IMR-90 (cell line): ENCODE data around the gene BRINP1. TPM values are rescaled to one million over a fixed set of nuclear protein-coding genes. Genes with fewer than 3 reads are reported as not detected.

Source experiments
- ATAC-seq: fragments of 200-7000 bp; cut with Tn5 transposase; 2 replicates; pipeline ENCODE4 v1.9.1; 2020; ENCODE audit warnings: low read depth, mild to moderate bottlenecking, moderate library complexity
- BruUV-seq: library from RNA; stranded (reverse); fragments of 400-500 nt; replicated peaks from 2 replicates; lab custom pipeline; 2021; lab: Mats Ljungman, UMichigan
- CTCF ChIA-PET: fragments of 300-600 bp; formaldehyde crosslinking; extraction: SDS; loops from one replicate; lab custom pipeline; 2021; ENCODE audit warnings: antibody characterized with exemption; lab: Yijun Ruan, JAX
- POLR2A ChIA-PET: fragments of 300-600 bp; sonication (Branson Sonifier 250); formaldehyde crosslinking; loops from one replicate; lab custom pipeline; 2022; ENCODE audit warnings: antibody characterized with exemption; ENCODE audit not compliant: unreplicated experiment; lab: Charles Lee
- DNase-seq: peaks from one replicate; pipeline ENCODE4 v3.0.0; 2013
- H2AFZ ChIP-seq: replicated peaks from 2 replicates; pipeline ENCODE3; 2013; ENCODE audit warnings: low read length, mild to moderate bottlenecking; ENCODE audit not compliant: poor library complexity
- H2AK5ac ChIP-seq: 2 replicates; pipeline ENCODE4 v1.6.1; 2013; ENCODE audit warnings: low read depth, low read length, inconsistent platforms
- H2AK9ac ChIP-seq: replicated peaks from 2 replicates; pipeline ENCODE3; 2013; ENCODE audit warnings: mild to moderate bottlenecking, low read depth, low read length, moderate library complexity; ENCODE audit not compliant: poor library complexity
- H2BK120ac ChIP-seq: 2 replicates; pipeline ENCODE4 v1.6.1; 2013; ENCODE audit warnings: low read depth, low read length, inconsistent platforms
- H2BK15ac ChIP-seq: 3 replicates; pipeline ENCODE4 v1.6.1; 2013; ENCODE audit warnings: low read depth, low read length, inconsistent platforms
- H2BK20ac ChIP-seq: 2 replicates; pipeline ENCODE4 v1.6.1; 2013; ENCODE audit warnings: low read depth, mild to moderate bottlenecking, inconsistent platforms, low read length, moderate library complexity
- H2BK5ac ChIP-seq: 2 replicates; pipeline ENCODE4 v1.6.1; 2013; ENCODE audit warnings: mild to moderate bottlenecking, low read depth, low read length, inconsistent platforms; ENCODE audit not compliant: poor library complexity, severe bottlenecking
- H3K14ac ChIP-seq: replicated peaks from 2 replicates; pipeline ENCODE4 v1.6.1; 2013; ENCODE audit warnings: low read depth, low read length, inconsistent platforms
- H3K18ac ChIP-seq: 2 replicates; pipeline ENCODE4 v1.6.1; 2013; ENCODE audit warnings: low read depth, low read length, control low read depth
- H3K23ac ChIP-seq: 2 replicates; pipeline ENCODE4 v1.6.1; 2013; ENCODE audit warnings: low read depth, low read length, inconsistent platforms
- H3K27ac ChIP-seq: 2 replicates; pipeline ENCODE4 v1.5.1; 2013; ENCODE audit warnings: mild to moderate bottlenecking, control low read depth, low read length; ENCODE audit not compliant: insufficient read depth
- H3K27me3 ChIP-seq: 2 replicates; pipeline ENCODE4 v1.6.1; 2013; ENCODE audit warnings: low read length; ENCODE audit not compliant: control insufficient read depth, insufficient read depth
- H3K36me3 ChIP-seq: 2 replicates; pipeline ENCODE4 v1.6.1; 2013; ENCODE audit warnings: low read length, mixed read lengths; ENCODE audit not compliant: control insufficient read depth, insufficient read depth
- H3K4ac ChIP-seq: 2 replicates; pipeline ENCODE4 v1.6.1; 2013; ENCODE audit warnings: low read depth, low read length, inconsistent platforms
- H3K4me1 ChIP-seq: 2 replicates; pipeline ENCODE4 v1.6.1; 2013; ENCODE audit warnings: low read length, mixed read lengths; ENCODE audit not compliant: control insufficient read depth, insufficient read depth
- H3K4me2 ChIP-seq: 2 replicates; pipeline ENCODE4 v1.6.1; 2013; ENCODE audit warnings: low read depth, mild to moderate bottlenecking, control low read depth, low read length, moderate library complexity
- H3K4me3 ChIP-seq: 2 replicates; pipeline ENCODE4 v1.5.1; 2013; ENCODE audit warnings: low read depth, mild to moderate bottlenecking, control low read depth, low read length, moderate library complexity; ENCODE audit not compliant: insufficient read depth
- H3K56ac ChIP-seq: 2 replicates; pipeline ENCODE4 v1.6.1; 2013; ENCODE audit warnings: low read length, inconsistent platforms; ENCODE audit not compliant: insufficient read depth; ENCODE audit errors: extremely low read depth
- H3K79me1 ChIP-seq, 2 experiments: 2 replicates each; pipeline ENCODE4 v1.6.1; 2013; ENCODE audit warnings: low read length in 2 of 2, inconsistent platforms in 1 of 2, low read depth in 1 of 2
- H3K9ac ChIP-seq: 2 replicates; pipeline ENCODE4 v1.6.1; 2013; ENCODE audit warnings: low read depth, low read length, control low read depth
- H3K9me1 ChIP-seq: 2 replicates; pipeline ENCODE4 v1.6.1; 2013; ENCODE audit warnings: low read length, inconsistent platforms; ENCODE audit not compliant: insufficient read depth
- H3K9me3 ChIP-seq: 2 replicates; pipeline ENCODE4 v1.6.1; 2013; ENCODE audit warnings: low read length; ENCODE audit not compliant: control insufficient read depth, insufficient read depth
- H4K20me1 ChIP-seq: 2 replicates; pipeline ENCODE4 v1.6.1; 2013; ENCODE audit warnings: low read length, inconsistent platforms; ENCODE audit not compliant: insufficient read depth
- H4K5ac ChIP-seq: 2 replicates; pipeline ENCODE4 v1.6.1; 2013; ENCODE audit warnings: mild to moderate bottlenecking, low read depth, low read length, control low read depth
- H4K8ac ChIP-seq, 2 experiments: 2 replicates each; pipeline ENCODE4 v1.6.1; 2013; ENCODE audit warnings: low read depth in 2 of 2, low read length in 2 of 2, control low read depth in 1 of 2, inconsistent platforms in 1 of 2
- H4K91ac ChIP-seq: 2 replicates; pipeline ENCODE4 v1.6.1; 2013; ENCODE audit warnings: low read depth, low read length, inconsistent platforms; ENCODE audit not compliant: insufficient read depth
- CEBPB ChIP-seq: IDR thresholded peaks from 2 replicates; pipeline ENCODE4 v1.6.1; 2012; ENCODE audit warnings: low read depth, low read length, improper control_type of control experiment
- CHD1 ChIP-seq: IDR thresholded peaks from 2 replicates; pipeline ENCODE4 v1.6.1; 2012; ENCODE audit warnings: low read depth, low read length, improper control_type of control experiment
- FOS ChIP-seq: fragments of 150-350 bp; IDR thresholded peaks from 2 replicates; pipeline ENCODE4 v1.6.1; 2016; ENCODE audit warnings: low read depth, low read length
- MAFK ChIP-seq: IDR thresholded peaks from 2 replicates; pipeline ENCODE4 v1.6.1; 2012; ENCODE audit warnings: low read depth, low read length, improper control_type of control experiment
- MAZ ChIP-seq: IDR thresholded peaks from 2 replicates; pipeline ENCODE4 v1.6.1; 2012; ENCODE audit warnings: low read depth, mild to moderate bottlenecking, low read length, improper control_type of control experiment, moderate library complexity, borderline replicate concordance
- NFE2L2 ChIP-seq: fragments of 150-350 bp; IDR thresholded peaks from 2 replicates; pipeline ENCODE4 v1.6.1; 2016; ENCODE audit warnings: low read depth, mild to moderate bottlenecking, low read length
- POLR2A ChIP-seq: IDR thresholded peaks from 2 replicates; pipeline ENCODE4 v1.6.1; 2012; ENCODE audit warnings: mild to moderate bottlenecking, low read depth, low read length
- RAD21 ChIP-seq: IDR thresholded peaks from 2 replicates; pipeline ENCODE4 v1.6.1; 2012; ENCODE audit warnings: low read length, improper control_type of control experiment
- RFX5 ChIP-seq: IDR thresholded peaks from 2 replicates; pipeline ENCODE4 v1.8.0; 2012; ENCODE audit warnings: low read depth, mild to moderate bottlenecking, low read length, moderate library complexity
- WGBS, 2 experiments: methylation state at CpG; one replicate each; pipeline versions ENCODE4 v1.1.5 to v1.1.7; 2013; ENCODE audit warnings: missing lambda C conversion rate in 2 of 2; ENCODE audit not compliant: insufficient read length in 1 of 2; ENCODE audit errors: extremely low coverage in 2 of 2; 5-methylcytosine and 5-hydroxymethylcytosine counted together
- dilution Hi-C: fragments of 300-500 bp; cut with HindIII; formaldehyde crosslinking; loops from one replicate; pipeline ENCODE4 v1.14.3; 2018; ENCODE audit warnings: low sequenced_read_pairs; ENCODE audit not compliant: unreplicated experiment
- in situ Hi-C: fragments of 300-500 bp; cut with MboI; formaldehyde crosslinking; loops from 3 replicates; pipeline ENCODE4 v1.14.3; 2019; ENCODE audit warnings: low sequenced_read_pairs, inconsistent platforms, mixed read lengths
- intact Hi-C: fragments of 100-400 bp; cut with micrococcal nuclease; formaldehyde crosslinking; loops from 2 replicates; pipeline ENCODE4 v1.10.0; 2022
- polyA plus RNA-seq, 3 experiments: library from polyadenylated mRNA; depleted of rRNA; stranded (reverse); fragments of >200 nt; gene quantifications; 2 replicates each; pipeline ENCODE4 v1.2.3, GENCODE V29; 2012; ENCODE audit warnings: low replicate concordance in 1 of 3
- total RNA-seq: library from RNA; depleted of rRNA; stranded (reverse); fragments of >200 nt; gene quantifications from 2 replicates; pipeline ENCODE4 v1.2.3, GENCODE V29; 2012
- TF ChIP-seq, protein P1 (sequence below): fragments of 150-350 bp; IDR thresholded peaks from 2 replicates; pipeline ENCODE4 v1.6.1; 2017; ENCODE audit warnings: mild to moderate bottlenecking, antibody characterized with exemption, low read length, low read depth
- TF ChIP-seq, protein P2 (sequence below): fragments of 150-350 bp; IDR thresholded peaks from 2 replicates; pipeline ENCODE4 v1.6.1; 2016; ENCODE audit warnings: low read depth, mild to moderate bottlenecking, low read length, moderate library complexity, borderline replicate concordance
- TF ChIP-seq, protein P3 (sequence below): conservative IDR thresholded peaks from 2 replicates; pipeline ENCODE4 v1.5.1; 2012; ENCODE audit warnings: mild to moderate bottlenecking, low read depth, low read length, improper control_type of control experiment

BRINP1 gene
- total and polyA plus RNA-seq, 2 of the 4 experiments (the other 2 are of a cell fraction) = under 0.01 TPM; not detected in 1

DNA sequence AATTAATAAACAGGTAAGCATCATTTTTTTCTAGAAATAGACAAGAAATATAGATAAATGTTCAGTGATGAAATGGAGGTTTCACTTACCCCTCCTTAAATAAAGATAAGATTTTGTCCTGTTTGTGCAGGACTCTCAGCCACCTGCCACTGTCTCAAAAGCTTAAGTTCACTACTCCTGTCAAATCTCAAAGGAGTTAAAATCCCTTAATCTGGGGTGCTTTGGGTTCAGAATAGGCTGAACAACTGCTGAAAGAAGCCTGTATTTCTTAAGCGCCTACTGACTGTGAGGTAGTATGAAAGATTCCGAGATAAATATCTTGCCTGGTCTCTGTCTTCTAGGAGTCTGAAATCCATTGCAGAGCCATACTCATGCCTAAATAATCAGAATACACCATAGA, 3.7 kb upstream of the BRINP1 start:
- Histone ChIP-seq H2AK9ac (no peak overlapping the region), H3K4ac (no peak overlapping the region), H4K91ac (no peak overlapping the region), H3K56ac (no peak overlapping the region), H2BK15ac (no peak overlapping the region), H3K4me3 (no peak overlapping the region), H2BK20ac (no peak overlapping the region), H3K79me1 (no peaks in the 10 kb centered on the region), H3K9me3 (peaks cover 10% of the 10 kb centered on the region), H2AK5ac (no peak overlapping the region), H4K5ac (no peak overlapping the region), H3K9me1 (no peaks in the 10 kb centered on the region), H3K23ac (no peak overlapping the region), H3K27me3 (no peaks in the 10 kb centered on the region), H3K14ac (no peak overlapping the region), H3K9ac (no peak overlapping the region), H2BK120ac (no peak overlapping the region), H3K4me1 (no peaks in the 10 kb centered on the region), H3K36me3 (no peaks in the 10 kb centered on the region), H3K4me2 (no peak overlapping the region), H2BK5ac (no peak overlapping the region), H4K20me1 (no peaks in the 10 kb centered on the region), H4K8ac (no peak overlapping the region), H2AFZ (no peak overlapping the region), H3K18ac (no peak overlapping the region), H3K27ac (no peak overlapping the region)
- ATAC-seq (no peak), DNase-seq (no peak)
- CTCF ChIA-PET = interaction anchor here (0.6 kb wide), 1 partner anchor 67 kb away, joined by 3 read pairs; no protein-coding TSS in a partner anchor
- intact Hi-C loops (no loop called here), dilution Hi-C loops (no loop called here), in situ Hi-C loops (no loop called here)
- TF ChIP-seq, protein P1, sequence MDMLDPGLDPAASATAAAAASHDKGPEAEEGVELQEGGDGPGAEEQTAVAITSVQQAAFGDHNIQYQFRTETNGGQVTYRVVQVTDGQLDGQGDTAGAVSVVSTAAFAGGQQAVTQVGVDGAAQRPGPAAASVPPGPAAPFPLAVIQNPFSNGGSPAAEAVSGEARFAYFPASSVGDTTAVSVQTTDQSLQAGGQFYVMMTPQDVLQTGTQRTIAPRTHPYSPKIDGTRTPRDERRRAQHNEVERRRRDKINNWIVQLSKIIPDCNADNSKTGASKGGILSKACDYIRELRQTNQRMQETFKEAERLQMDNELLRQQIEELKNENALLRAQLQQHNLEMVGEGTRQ = no peak
- TF ChIP-seq MAFK = no peak
- no peak for TF ChIP-seq NFE2L2
- no peak for TF ChIP-seq CHD1
- TF ChIP-seq, protein P2, sequence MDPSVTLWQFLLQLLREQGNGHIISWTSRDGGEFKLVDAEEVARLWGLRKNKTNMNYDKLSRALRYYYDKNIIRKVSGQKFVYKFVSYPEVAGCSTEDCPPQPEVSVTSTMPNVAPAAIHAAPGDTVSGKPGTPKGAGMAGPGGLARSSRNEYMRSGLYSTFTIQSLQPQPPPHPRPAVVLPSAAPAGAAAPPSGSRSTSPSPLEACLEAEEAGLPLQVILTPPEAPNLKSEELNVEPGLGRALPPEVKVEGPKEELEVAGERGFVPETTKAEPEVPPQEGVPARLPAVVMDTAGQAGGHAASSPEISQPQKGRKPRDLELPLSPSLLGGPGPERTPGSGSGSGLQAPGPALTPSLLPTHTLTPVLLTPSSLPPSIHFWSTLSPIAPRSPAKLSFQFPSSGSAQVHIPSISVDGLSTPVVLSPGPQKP = no peak
- TF ChIP-seq, protein P3, sequence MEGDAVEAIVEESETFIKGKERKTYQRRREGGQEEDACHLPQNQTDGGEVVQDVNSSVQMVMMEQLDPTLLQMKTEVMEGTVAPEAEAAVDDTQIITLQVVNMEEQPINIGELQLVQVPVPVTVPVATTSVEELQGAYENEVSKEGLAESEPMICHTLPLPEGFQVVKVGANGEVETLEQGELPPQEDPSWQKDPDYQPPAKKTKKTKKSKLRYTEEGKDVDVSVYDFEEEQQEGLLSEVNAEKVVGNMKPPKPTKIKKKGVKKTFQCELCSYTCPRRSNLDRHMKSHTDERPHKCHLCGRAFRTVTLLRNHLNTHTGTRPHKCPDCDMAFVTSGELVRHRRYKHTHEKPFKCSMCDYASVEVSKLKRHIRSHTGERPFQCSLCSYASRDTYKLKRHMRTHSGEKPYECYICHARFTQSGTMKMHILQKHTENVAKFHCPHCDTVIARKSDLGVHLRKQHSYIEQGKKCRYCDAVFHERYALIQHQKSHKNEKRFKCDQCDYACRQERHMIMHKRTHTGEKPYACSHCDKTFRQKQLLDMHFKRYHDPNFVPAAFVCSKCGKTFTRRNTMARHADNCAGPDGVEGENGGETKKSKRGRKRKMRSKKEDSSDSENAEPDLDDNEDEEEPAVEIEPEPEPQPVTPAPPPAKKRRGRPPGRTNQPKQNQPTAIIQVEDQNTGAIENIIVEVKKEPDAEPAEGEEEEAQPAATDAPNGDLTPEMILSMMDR = no peak
- TF ChIP-seq FOS = no peak
- TF ChIP-seq CEBPB = no peak
- no peak for TF ChIP-seq RFX5
- no peak for TF ChIP-seq RAD21
- no peak for TF ChIP-seq MAZ
- no peak for TF ChIP-seq POLR2A
- POLR2A ChIA-PET = no interaction called here
- BruUV-seq = no TSS peak
- WGBS, 2 experiments = no CpG with 5 or more reads among the region's 2 CpGs
